Right atrium auricular region (tissue), 2 donors: ENCODE results near the gene CDKN2AIPNL. TPM values are rescaled to one million over a fixed set of nuclear protein-coding genes. Genes with fewer than 3 reads are reported as not detected.

ENCODE experiments used
- DNase-seq: peaks from one replicate; pipeline ENCODE4 v3.0.0-alpha.2; 2019; ENCODE audit warnings: low spot score
- H3K27ac ChIP-seq, 2 donors: fragments of 200-600 bp; sonication (generic); 1 replicate in 1 of 2; 2 replicates in 1 of 2; pipeline ENCODE4 v1.5.1; 2016 to 2019
- H3K27me3 ChIP-seq, 2 donors: fragments of 200-600 bp; sonication (generic); one replicate each; pipeline versions ENCODE4 v1.5.1 to v1.6.0; 2017 to 2019
- H3K36me3 ChIP-seq: fragments of 200-600 bp; sonication (generic); one replicate; pipeline ENCODE4 v1.5.1; 2016
- H3K4me1 ChIP-seq, 2 donors: fragments of 200-600 bp; sonication (generic); one replicate each; pipeline versions ENCODE4 v1.5.1 to v1.6.0; 2017 to 2019
- H3K4me3 ChIP-seq, 2 donors: fragments of 200-600 bp; sonication (generic); 1 replicate in 1 of 2; 2 replicates in 1 of 2; pipeline ENCODE4 v1.5.1; 2017 to 2019; ENCODE audit warnings: mild to moderate bottlenecking in 1 of 2, moderate library complexity in 1 of 2
- H3K9me3 ChIP-seq, 2 donors: fragments of 200-600 bp; sonication (generic); one replicate each; pipeline ENCODE4 v1.5.1; 2019
- CTCF ChIP-seq, 2 donors: fragments of 200-600 bp; sonication (generic); IDR thresholded peaks; one replicate each; pipeline ENCODE4 v1.5.1; 2019; ENCODE audit warnings: antibody characterized with exemption in 2 of 2
- total RNA-seq, 2 donors: library from RNA; depleted of rRNA; stranded (reverse); fragments of >200 nt; gene quantifications; one replicate each; pipeline ENCODE4 v1.1.0, GENCODE V29; 2016

CDKN2AIPNL gene
- total RNA-seq, 2 donors from 2014 or later = 28.2 to 32.8 TPM

GRCh38 chr5:134445856-134446818, 34.5 kb upstream of the CDKN2AIPNL start:
- no peak for DNase-seq
- H3K27me3 ChIP-seq = no peaks in the 10 kb centered on the region
- H3K4me3 ChIP-seq = no peak overlapping the region
- H3K27ac ChIP-seq = no peak overlapping the region
- no peaks in the 10 kb centered on the region for H3K9me3 ChIP-seq
- no peak for TF ChIP-seq CTCF (IDR thresholded peaks at IDR 0.05)
- H3K4me1 ChIP-seq = peaks cover 0 to under 1% of the 10 kb centered on the region in 2 donors
- H3K36me3 ChIP-seq = no peaks in the 10 kb centered on the region

GRCh38 chr5:134444941-134445471, 33.3 kb upstream of the CDKN2AIPNL start:
- Histone ChIP-seq H3K36me3 (no peaks in the 10 kb centered on the region), H3K4me3 (no peak overlapping the region), H3K4me1 (no peaks in the 10 kb centered on the region), H3K27me3 (no peaks in the 10 kb centered on the region), H3K27ac (no peak overlapping the region), H3K9me3 (no peaks in the 10 kb centered on the region)
- DNase-seq = no peak
- TF ChIP-seq CTCF (IDR thresholded peaks at IDR 0.05) = no peak

- no peak for TF ChIP-seq CTCF (IDR thresholded peaks at IDR 0.05)
- Histone ChIP-seq H3K9me3 (no peaks in the 10 kb centered on the region), H3K4me3 (no peak overlapping the region), H3K27ac (peak overlapping the region; percentile 14 to 25), H3K4me1 (peaks cover 0 to 44% of the 10 kb centered on the region in 2 donors), H3K36me3 (no peaks in the 10 kb centered on the region), H3K27me3 (no peaks in the 10 kb centered on the region)
- DNase-seq = no peak
These were observed 28.6 kb upstream of the CDKN2AIPNL start for GRCh38 chr5:134440201-134440755.

- Histone ChIP-seq H3K4me1 (peaks cover 0 to 44% of the 10 kb centered on the region in 2 donors), H3K36me3 (no peaks in the 10 kb centered on the region), H3K4me3 (no peak overlapping the region), H3K27ac (peak overlapping the region; percentile 84 to 94), H3K27me3 (no peaks in the 10 kb centered on the region), H3K9me3 (no peaks in the 10 kb centered on the region)
- no peak for TF ChIP-seq CTCF (IDR thresholded peaks at IDR 0.05)
- peak; percentile 92 for DNase-seq
These were observed 27.6 kb upstream of the CDKN2AIPNL start for GRCh38 chr5:134439210-134439654.

- H3K27ac ChIP-seq = peak overlapping the region; percentile 84 to 94
- H3K4me1 ChIP-seq = peaks cover 0 to 44% of the 10 kb centered on the region in 2 donors
- no peak for DNase-seq
- no peak overlapping the region for H3K4me3 ChIP-seq
- H3K36me3 ChIP-seq = no peaks in the 10 kb centered on the region
- no peak for TF ChIP-seq CTCF (IDR thresholded peaks at IDR 0.05)
- H3K27me3 ChIP-seq = no peaks in the 10 kb centered on the region
- no peaks in the 10 kb centered on the region for H3K9me3 ChIP-seq
These were observed 27.0 kb upstream of the CDKN2AIPNL start for GRCh38 chr5:134438721-134439123.
